Neural progenitor cell (in vitro differentiated cells): Measurements from ENCODE around the gene LRP1B. TPM values are rescaled to one million over a fixed set of nuclear protein-coding genes. Genes with fewer than 3 reads are reported as not detected.

ENCODE experiments used
- DNase-seq: peaks from one replicate; pipeline ENCODE4 v3.0.0-alpha.2; 2016; ENCODE audit warnings: low spot score
- H2AFZ ChIP-seq: fragments of 200-600 bp; sonication (generic); replicated peaks from 2 replicates; pipeline ENCODE4 v1.6.1; 2016; ENCODE audit warnings: antibody characterized with exemption
- H3F3A ChIP-seq: fragments of 200-600 bp; sonication (generic); 2 replicates; pipeline ENCODE4 v1.6.1; 2016; ENCODE audit warnings: antibody characterized with exemption, low read depth
- H3K27ac ChIP-seq: fragments of 200-600 bp; sonication (generic); 2 replicates; pipeline ENCODE4 v1.5.1; 2016; ENCODE audit warnings: mild to moderate bottlenecking
- H3K27me3 ChIP-seq: fragments of 200-600 bp; sonication (generic); 2 replicates; pipeline ENCODE4 v1.6.1; 2016; ENCODE audit warnings: mild to moderate bottlenecking, moderate library complexity
- H3K36me3 ChIP-seq: fragments of 200-600 bp; sonication (generic); 2 replicates; pipeline ENCODE4 v1.5.1; 2016
- H3K4me1 ChIP-seq: fragments of 200-600 bp; sonication (generic); 2 replicates; pipeline ENCODE4 v1.6.1; 2016; ENCODE audit warnings: mixed run types
- H3K4me2 ChIP-seq: fragments of 200-600 bp; sonication (generic); 2 replicates; pipeline ENCODE4 v1.6.1; 2016
- H3K4me3 ChIP-seq: fragments of 200-600 bp; sonication (generic); 2 replicates; pipeline ENCODE4 v1.5.1; 2016
- H3K79me2 ChIP-seq: fragments of 200-600 bp; sonication (generic); 2 replicates; pipeline ENCODE4 v1.6.1; 2016; ENCODE audit warnings: low read depth
- H3K9ac ChIP-seq: fragments of 200-600 bp; sonication (generic); 2 replicates; pipeline ENCODE4 v1.6.1; 2016
- H3K9me3 ChIP-seq: fragments of 200-600 bp; sonication (generic); 2 replicates; pipeline ENCODE4 v1.5.1; 2016; ENCODE audit warnings: low read depth
- H4K20me1 ChIP-seq: fragments of 200-600 bp; sonication (generic); 2 replicates; pipeline ENCODE4 v1.6.1; 2016; ENCODE audit warnings: low read depth
- H3K27ac Mint-ChIP-seq: 3 replicates; pipeline ENCODE4 v1.8.0; 2021; ENCODE audit warnings: mixed read lengths
- H3K27me3 Mint-ChIP-seq: 2 replicates; pipeline ENCODE4 v1.8.0; 2022; ENCODE audit warnings: low read depth, mild to moderate bottlenecking, inconsistent platforms, moderate library complexity, mixed read lengths; ENCODE audit not compliant: insufficient read depth
- H3K36me3 Mint-ChIP-seq: 3 replicates; pipeline ENCODE4 v1.8.0; 2021; ENCODE audit warnings: mixed read lengths
- H3K4me1 Mint-ChIP-seq: 3 replicates; pipeline ENCODE4 v1.8.0; 2021; ENCODE audit warnings: mixed read lengths
- H3K4me3 Mint-ChIP-seq: 3 replicates; pipeline ENCODE4 v1.8.0; 2021; ENCODE audit warnings: mild to moderate bottlenecking, moderate library complexity, mixed read lengths
- H3K9me3 Mint-ChIP-seq: 3 replicates; pipeline ENCODE4 v1.8.0; 2020; ENCODE audit warnings: mixed read lengths
- CTCF ChIP-seq: fragments of 200-600 bp; sonication (generic); IDR thresholded peaks from 2 replicates; pipeline ENCODE4 v1.5.1; 2017; ENCODE audit warnings: antibody characterized with exemption, mild to moderate bottlenecking
- EZH2 ChIP-seq: fragments of 200-600 bp; sonication (generic); IDR thresholded peaks from 2 replicates; pipeline ENCODE4 v1.6.1; 2017; ENCODE audit warnings: antibody characterized with exemption, mild to moderate bottlenecking, moderate library complexity
- EZH2phosphoT487 ChIP-seq: fragments of 200-600 bp; sonication (generic); IDR thresholded peaks from 2 replicates; pipeline ENCODE4 v1.6.1; 2017; ENCODE audit warnings: antibody characterized with exemption
- total RNA-seq: library from RNA; depleted of rRNA; stranded (reverse); fragments of >200 nt; gene quantifications from 2 replicates; pipeline ENCODE4 v1.2.3, GENCODE V29; 2015; ENCODE audit warnings: low replicate concordance

Gene LRP1B
- total RNA-seq, 1 donor from 2014 or later, result not detected

GRCh38 chr2:140695155-140695554 is 1435.7 kb downstream of the LRP1B start:
- Mint-ChIP-seq H3K27ac (no peak overlapping the region), H3K4me3 (no peak overlapping the region), H3K9me3 (no peaks in the 10 kb centered on the region), H3K27me3 (no peaks in the 10 kb centered on the region), H3K4me1 (no peaks in the 10 kb centered on the region), H3K36me3 (no peaks in the 10 kb centered on the region)
- Histone ChIP-seq H3K27me3 (no peaks in the 10 kb centered on the region), H3K9ac (no peak overlapping the region), H3K4me2 (no peak overlapping the region), H3K4me1 (no peaks in the 10 kb centered on the region), H3K9me3 (no peaks in the 10 kb centered on the region), H2AFZ (peak overlapping the region; percentile 32), H3K4me3 (no peak overlapping the region), H3K27ac (no peak overlapping the region), H3K79me2 (no peaks in the 10 kb centered on the region), H3K36me3 (no peaks in the 10 kb centered on the region), H4K20me1 (no peaks in the 10 kb centered on the region), H3F3A (no peaks in the 10 kb centered on the region)
- TF ChIP-seq CTCF, result no peak
- peak; percentile 17 for DNase-seq

GRCh38 chr2:140687825-140688224 is 1443.0 kb downstream of the LRP1B start:
- H3K79me2 ChIP-seq, result no peaks in the 10 kb centered on the region
- Mint-ChIP-seq H3K9me3 (no peaks in the 10 kb centered on the region), H3K4me3 (no peak overlapping the region), H3K36me3 (no peaks in the 10 kb centered on the region), H3K27ac (no peak overlapping the region), H3K4me1 (peaks cover 2% of the 10 kb centered on the region), H3K27me3 (peaks cover 2% of the 10 kb centered on the region)
- H3F3A ChIP-seq, result no peaks in the 10 kb centered on the region
- H3K9ac ChIP-seq, result no peak overlapping the region
- H3K27ac ChIP-seq, result no peak overlapping the region
- H3K27me3 ChIP-seq, result no peaks in the 10 kb centered on the region
- TF ChIP-seq CTCF (no peak), EZH2 (no peak), EZH2phosphoT487 (no peak)
- no peaks in the 10 kb centered on the region for H4K20me1 ChIP-seq
- H3K9me3 ChIP-seq, result no peaks in the 10 kb centered on the region
- H3K4me1 ChIP-seq, result no peaks in the 10 kb centered on the region
- H2AFZ ChIP-seq, result no peak overlapping the region
- H3K36me3 ChIP-seq, result no peaks in the 10 kb centered on the region
- DNase-seq, result no peak
- no peak overlapping the region for H3K4me2 ChIP-seq
- no peak overlapping the region for H3K4me3 ChIP-seq

GRCh38 chr2:140683658-140684057 is 1447.2 kb downstream of the LRP1B start:
- Histone ChIP-seq H3K9ac (no peak overlapping the region), H3K79me2 (no peaks in the 10 kb centered on the region), H2AFZ (no peak overlapping the region), H3K4me3 (no peak overlapping the region), H3K36me3 (no peaks in the 10 kb centered on the region), H3K27me3 (no peaks in the 10 kb centered on the region), H3K4me2 (no peak overlapping the region), H3K4me1 (no peaks in the 10 kb centered on the region), H3K9me3 (no peaks in the 10 kb centered on the region), H4K20me1 (no peaks in the 10 kb centered on the region), H3F3A (no peaks in the 10 kb centered on the region), H3K27ac (no peak overlapping the region)
- no peak overlapping the region for H3K27ac Mint-ChIP-seq
- no peak overlapping the region for H3K4me3 Mint-ChIP-seq
- H3K27me3 Mint-ChIP-seq, result peaks cover 5% of the 10 kb centered on the region
- H3K36me3 Mint-ChIP-seq, result no peaks in the 10 kb centered on the region
- peaks cover 6% of the 10 kb centered on the region for H3K4me1 Mint-ChIP-seq
- no peak for DNase-seq
- no peaks in the 10 kb centered on the region for H3K9me3 Mint-ChIP-seq
- TF ChIP-seq EZH2 (no peak), EZH2phosphoT487 (no peak), CTCF (no peak)

GRCh38 chr2:140680862-140681261 is 1450.0 kb downstream of the LRP1B start:
- TF ChIP-seq EZH2phosphoT487 (no peak), EZH2 (no peak), CTCF (no peak)
- Mint-ChIP-seq H3K27me3 (peaks cover 5% of the 10 kb centered on the region), H3K36me3 (no peaks in the 10 kb centered on the region), H3K4me3 (no peak overlapping the region), H3K4me1 (peaks cover 6% of the 10 kb centered on the region), H3K27ac (no peak overlapping the region), H3K9me3 (no peaks in the 10 kb centered on the region)
- Histone ChIP-seq H3K9me3 (no peaks in the 10 kb centered on the region), H3K4me3 (no peak overlapping the region), H3F3A (no peaks in the 10 kb centered on the region), H3K79me2 (no peaks in the 10 kb centered on the region), H3K27ac (no peak overlapping the region), H3K27me3 (no peaks in the 10 kb centered on the region), H3K4me2 (no peak overlapping the region), H4K20me1 (no peaks in the 10 kb centered on the region), H3K4me1 (no peaks in the 10 kb centered on the region), H3K9ac (no peak overlapping the region), H3K36me3 (no peaks in the 10 kb centered on the region), H2AFZ (no peak overlapping the region)
- DNase-seq, result no peak
